Measurements from ENCODE around the gene PRKCE. TPM values are rescaled to one million over a fixed set of nuclear protein-coding genes. Genes with fewer than 3 reads are reported as not detected.

PRKCE gene
- total and polyA plus RNA-seq, 2 experiments from 2014 or later: 0.94 to 1.2 TPM

- no peaks in the 10 kb centered on the region for H3K27me3 ChIP-seq (ENCODE audit: insufficient read depth)
- H3K4me2 ChIP-seq: no peak overlapping the region
- DNase-seq (ENCODE audit: low spot score) (no peak), ATAC-seq (no peak)
- TF ChIP-seq ZNF462 (CRISPR knock-in tag; IDR thresholded peaks at IDR 0.05) (no peak), ZNF114 (CRISPR knock-in tag; IDR thresholded peaks at IDR 0.05) (no peak), JUNB (IDR thresholded peaks at IDR 0.05; ENCODE audit: unreplicated experiment) (no peak), NANOG (IDR thresholded peaks at IDR 0.05; ENCODE audit: borderline replicate concordance) (no peak), CREB1 (CRISPR knock-in tag; IDR thresholded peaks at IDR 0.05; ENCODE audit: low read depth) (no peak), STAT1 (IDR thresholded peaks at IDR 0.05; ENCODE audit: unreplicated experiment) (no peak), REST (IDR thresholded peaks at IDR 0.05; ENCODE audit: unreplicated experiment) (no peak), ZNF331 (CRISPR knock-in tag; IDR thresholded peaks at IDR 0.05; ENCODE audit: low read depth) (no peak), POLR2AphosphoS5 (IDR thresholded peaks at IDR 0.05; ENCODE audit: low read depth) (no peak), EZH2phosphoT487 (IDR thresholded peaks at IDR 0.05; ENCODE audit: unreplicated experiment) (no peak), EZH2 (IDR thresholded peaks at IDR 0.05; ENCODE audit: low read depth, unreplicated experiment) (no peak)
- TF ChIP-seq, protein P1, sequence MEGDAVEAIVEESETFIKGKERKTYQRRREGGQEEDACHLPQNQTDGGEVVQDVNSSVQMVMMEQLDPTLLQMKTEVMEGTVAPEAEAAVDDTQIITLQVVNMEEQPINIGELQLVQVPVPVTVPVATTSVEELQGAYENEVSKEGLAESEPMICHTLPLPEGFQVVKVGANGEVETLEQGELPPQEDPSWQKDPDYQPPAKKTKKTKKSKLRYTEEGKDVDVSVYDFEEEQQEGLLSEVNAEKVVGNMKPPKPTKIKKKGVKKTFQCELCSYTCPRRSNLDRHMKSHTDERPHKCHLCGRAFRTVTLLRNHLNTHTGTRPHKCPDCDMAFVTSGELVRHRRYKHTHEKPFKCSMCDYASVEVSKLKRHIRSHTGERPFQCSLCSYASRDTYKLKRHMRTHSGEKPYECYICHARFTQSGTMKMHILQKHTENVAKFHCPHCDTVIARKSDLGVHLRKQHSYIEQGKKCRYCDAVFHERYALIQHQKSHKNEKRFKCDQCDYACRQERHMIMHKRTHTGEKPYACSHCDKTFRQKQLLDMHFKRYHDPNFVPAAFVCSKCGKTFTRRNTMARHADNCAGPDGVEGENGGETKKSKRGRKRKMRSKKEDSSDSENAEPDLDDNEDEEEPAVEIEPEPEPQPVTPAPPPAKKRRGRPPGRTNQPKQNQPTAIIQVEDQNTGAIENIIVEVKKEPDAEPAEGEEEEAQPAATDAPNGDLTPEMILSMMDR (conservative IDR thresholded peaks at IDR 0.05; ENCODE audit: low read depth in 2 of 2): no peak
- TF ChIP-seq, protein P2, sequence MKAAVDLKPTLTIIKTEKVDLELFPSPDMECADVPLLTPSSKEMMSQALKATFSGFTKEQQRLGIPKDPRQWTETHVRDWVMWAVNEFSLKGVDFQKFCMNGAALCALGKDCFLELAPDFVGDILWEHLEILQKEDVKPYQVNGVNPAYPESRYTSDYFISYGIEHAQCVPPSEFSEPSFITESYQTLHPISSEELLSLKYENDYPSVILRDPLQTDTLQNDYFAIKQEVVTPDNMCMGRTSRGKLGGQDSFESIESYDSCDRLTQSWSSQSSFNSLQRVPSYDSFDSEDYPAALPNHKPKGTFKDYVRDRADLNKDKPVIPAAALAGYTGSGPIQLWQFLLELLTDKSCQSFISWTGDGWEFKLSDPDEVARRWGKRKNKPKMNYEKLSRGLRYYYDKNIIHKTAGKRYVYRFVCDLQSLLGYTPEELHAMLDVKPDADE (IDR thresholded peaks at IDR 0.05): no peak
- peaks cover 8% of the 10 kb centered on the region; the same call in 1 of the 2 replicates for H3K4me1 ChIP-seq (ENCODE audit: insufficient read depth)
- H4K20me1 ChIP-seq (replicated peaks; ENCODE audit: insufficient read depth): no peaks in the 10 kb centered on the region
- no peak overlapping the region for H3K4me3 Mint-ChIP-seq
- H3K36me3 Mint-ChIP-seq (ENCODE audit: low read depth): no peaks in the 10 kb centered on the region
- H3K27ac Mint-ChIP-seq: no peak overlapping the region
- no peak overlapping the region for H3K27ac ChIP-seq (ENCODE audit: low read depth)
- no peaks in the 10 kb centered on the region for H3K9me2 ChIP-seq (ENCODE audit: insufficient read depth)
- H3K9me3 Mint-ChIP-seq: no peaks in the 10 kb centered on the region; the same call in 2 of the 3 replicates
- peaks cover 7% of the 10 kb centered on the region; the same call in 2 of the 3 replicates for H3K4me1 Mint-ChIP-seq
- H3F3A ChIP-seq (replicated peaks; ENCODE audit: low read depth): no peaks in the 10 kb centered on the region
- H3K4me3 ChIP-seq: no peak overlapping the region
- peaks cover 2% of the 10 kb centered on the region for H3K27me3 Mint-ChIP-seq (ENCODE audit: insufficient read depth, low read depth, poor library complexity)
- H3K79me2 ChIP-seq (replicated peaks; ENCODE audit: insufficient read depth): no peaks in the 10 kb centered on the region
- peak overlapping the region; percentile 67; the same call in 1 of the 2 replicates for H2AFZ ChIP-seq
- H3K36me3 ChIP-seq (ENCODE audit: insufficient read depth): no peaks in the 10 kb centered on the region
Measured at GRCh38 chr2:46116553-46116991, 465.1 kb downstream of the PRKCE start.
